GM12873 (cell line): ENCODE measurements around the gene SSBP2.

Experiments used
- TF ChIP-seq, protein P1 (sequence below): IDR thresholded peaks from 2 replicates; pipeline ENCODE4 v1.5.1; 2012; ENCODE audit warnings: low read depth, mild to moderate bottlenecking, moderate library complexity, low read length, control low read depth; ENCODE audit not compliant: insufficient read depth; ENCODE audit errors: missing control alignments

SSBP2 gene

DNA sequence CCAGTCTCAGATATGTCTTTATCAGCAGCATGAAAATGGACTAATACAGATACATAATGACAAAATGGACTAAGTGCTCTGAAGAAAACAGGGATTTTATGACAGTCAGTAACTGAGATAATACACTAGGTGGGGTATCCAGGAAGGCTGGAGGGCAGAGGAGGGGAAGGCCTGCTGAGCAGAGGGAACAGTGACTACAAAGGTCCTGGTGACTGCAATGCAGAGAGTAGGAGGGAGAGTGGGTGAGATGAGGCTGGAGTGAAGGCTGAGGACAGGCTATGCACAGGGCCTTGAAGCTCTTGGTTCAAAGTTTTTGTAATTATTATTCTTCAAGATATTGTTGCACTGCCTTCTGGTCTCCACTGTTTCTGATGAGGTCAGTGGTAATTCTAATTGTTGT is 361.9 kb downstream of the SSBP2 start:
- TF ChIP-seq, protein P1, sequence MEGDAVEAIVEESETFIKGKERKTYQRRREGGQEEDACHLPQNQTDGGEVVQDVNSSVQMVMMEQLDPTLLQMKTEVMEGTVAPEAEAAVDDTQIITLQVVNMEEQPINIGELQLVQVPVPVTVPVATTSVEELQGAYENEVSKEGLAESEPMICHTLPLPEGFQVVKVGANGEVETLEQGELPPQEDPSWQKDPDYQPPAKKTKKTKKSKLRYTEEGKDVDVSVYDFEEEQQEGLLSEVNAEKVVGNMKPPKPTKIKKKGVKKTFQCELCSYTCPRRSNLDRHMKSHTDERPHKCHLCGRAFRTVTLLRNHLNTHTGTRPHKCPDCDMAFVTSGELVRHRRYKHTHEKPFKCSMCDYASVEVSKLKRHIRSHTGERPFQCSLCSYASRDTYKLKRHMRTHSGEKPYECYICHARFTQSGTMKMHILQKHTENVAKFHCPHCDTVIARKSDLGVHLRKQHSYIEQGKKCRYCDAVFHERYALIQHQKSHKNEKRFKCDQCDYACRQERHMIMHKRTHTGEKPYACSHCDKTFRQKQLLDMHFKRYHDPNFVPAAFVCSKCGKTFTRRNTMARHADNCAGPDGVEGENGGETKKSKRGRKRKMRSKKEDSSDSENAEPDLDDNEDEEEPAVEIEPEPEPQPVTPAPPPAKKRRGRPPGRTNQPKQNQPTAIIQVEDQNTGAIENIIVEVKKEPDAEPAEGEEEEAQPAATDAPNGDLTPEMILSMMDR, result no peak

GRCh38 chr5:81388169-81388568 is 362.7 kb downstream of the SSBP2 start:
- TF ChIP-seq, protein P1, result no peak

DNA sequence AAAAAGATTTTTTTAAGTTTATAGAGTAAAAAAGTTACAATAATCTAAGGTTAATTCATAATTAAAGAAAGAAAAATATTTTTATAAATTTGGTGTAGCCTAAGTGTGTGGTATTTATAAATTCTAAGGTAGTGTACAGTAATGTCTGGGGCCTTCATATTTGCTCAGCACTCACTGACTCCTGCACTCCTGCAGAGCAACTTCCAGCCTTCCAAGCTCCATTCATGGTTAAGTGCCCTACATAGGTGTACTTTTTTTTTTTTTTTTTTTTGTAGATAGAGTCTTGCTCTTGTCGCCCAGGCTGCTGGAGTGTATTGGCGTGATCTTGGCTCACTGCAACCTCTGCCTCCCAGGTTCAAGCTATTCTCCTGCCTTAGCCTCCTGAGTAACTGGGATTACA is 367.0 kb downstream of the SSBP2 start:
- TF ChIP-seq, protein P1, result no peak

DNA sequence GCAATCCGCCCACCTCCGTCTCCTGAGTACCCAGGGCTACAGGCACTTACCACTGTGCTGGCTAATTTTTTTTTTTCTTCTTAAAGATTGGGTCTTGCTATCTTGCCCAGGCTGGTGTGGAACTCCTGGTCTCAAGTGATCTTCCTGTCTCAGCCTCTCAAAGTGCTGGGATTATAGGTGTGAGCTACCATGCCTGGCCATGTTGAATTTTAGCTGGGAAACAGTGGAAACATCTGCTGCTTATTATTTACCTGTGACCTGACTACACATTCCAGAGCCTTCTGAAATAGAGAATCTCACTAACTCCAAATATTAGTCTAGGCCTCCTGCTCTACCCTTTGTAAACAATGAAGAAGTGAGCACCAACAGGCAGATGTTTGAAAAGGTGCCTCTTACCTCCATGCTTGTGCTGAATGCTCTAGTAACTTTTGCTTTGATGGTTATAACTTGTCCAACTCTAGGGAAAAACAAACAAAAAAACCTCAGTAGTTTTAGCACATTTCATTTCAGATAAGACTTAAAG is 379.5 kb downstream of the SSBP2 start:
- TF ChIP-seq, protein P1, result no peak

- TF ChIP-seq, protein P1, result no peak
These were observed 380.0 kb downstream of the SSBP2 start for GRCh38 chr5:81370912-81371311.

DNA sequence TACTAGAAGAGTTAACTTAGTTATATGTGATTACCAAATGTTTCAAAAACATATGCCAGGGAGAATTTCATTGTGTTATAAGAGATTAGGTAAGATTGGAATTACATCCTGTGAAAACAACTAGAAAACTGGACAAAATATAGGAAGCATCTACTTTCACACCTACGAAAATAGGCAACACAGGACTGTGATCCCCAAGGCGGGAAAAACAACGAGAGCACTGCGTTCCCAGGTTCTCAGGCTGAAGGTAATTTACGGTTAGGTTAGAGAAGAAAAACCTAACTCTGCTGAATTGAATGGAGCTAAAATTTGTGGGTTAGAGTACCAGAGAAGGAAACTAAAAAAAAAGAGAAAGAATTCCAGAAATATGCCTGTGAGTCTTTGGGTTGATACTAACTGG is 385.4 kb downstream of the SSBP2 start:
- TF ChIP-seq, protein P1, result no peak

DNA sequence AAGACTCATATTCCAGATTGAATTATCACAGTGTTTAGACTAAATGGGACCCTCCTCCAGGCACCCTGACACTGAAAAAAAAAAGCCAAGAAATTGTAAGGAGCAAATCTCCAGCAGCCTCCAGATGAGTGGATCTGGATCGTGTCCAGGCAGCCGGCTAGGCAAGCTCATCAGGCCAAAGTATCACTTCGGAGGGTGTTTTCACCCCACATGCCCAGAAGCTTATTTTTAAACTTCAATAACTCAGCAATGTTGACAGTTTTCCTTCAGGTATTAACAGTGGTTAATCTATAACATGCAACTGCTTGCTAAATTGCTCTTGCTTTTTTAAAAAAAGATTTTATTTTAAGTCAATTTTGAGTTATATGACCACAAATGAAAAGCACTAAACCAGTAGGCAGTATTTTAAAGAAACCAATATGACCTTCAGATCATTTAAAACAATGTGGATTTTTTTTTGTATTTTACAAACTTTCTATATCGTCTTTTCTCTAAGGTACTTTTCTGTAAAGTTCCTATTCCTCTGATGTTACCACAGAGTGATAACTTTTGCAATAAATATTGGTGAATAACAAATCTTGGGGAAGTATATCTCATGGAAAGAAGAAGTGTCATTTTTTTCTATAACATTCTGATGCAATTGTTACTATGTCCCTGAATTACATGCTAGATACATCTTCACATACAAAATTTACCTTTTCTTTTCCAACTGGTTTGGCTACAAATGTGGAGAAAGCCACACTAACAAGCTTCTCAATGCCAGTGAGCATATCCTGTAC is 387.6 kb downstream of the SSBP2 start:
- TF ChIP-seq, protein P1, result no peak
